NCI-H226 (cell line): ENCODE measurements around the gene GIMAP8.
"Not testable (repeated sequence)": the region's sequence is repeated elsewhere in the genome, so short reads cannot be mapped to it uniquely, and the experiment has no call there.

Experiments used
- DNase-seq: peaks from one replicate; pipeline ENCODE4 v3.0.0-alpha.2; 2015

Gene GIMAP8

DNA sequence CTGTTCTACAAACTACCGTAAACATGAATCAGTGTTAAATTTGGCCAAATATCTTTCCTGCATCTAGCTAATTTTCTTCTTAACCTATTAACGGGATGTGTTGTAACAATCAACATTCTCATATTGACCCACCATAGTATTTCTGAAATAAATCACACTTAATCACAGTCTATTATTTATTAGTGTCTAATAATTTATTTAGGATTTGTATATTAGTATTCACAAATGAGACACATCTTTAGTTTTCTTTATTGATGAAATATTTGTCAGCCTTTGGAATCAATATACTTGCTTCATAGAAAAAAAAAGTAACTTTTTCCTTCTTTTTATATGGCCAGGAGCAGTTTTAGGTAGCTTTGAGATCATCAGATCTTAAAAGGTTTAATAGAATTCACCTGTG, 68.9 kb downstream of the GIMAP8 start:
- no peak for DNase-seq

- no peak for DNase-seq
Observed at GRCh38 chr7:150520145-150520544, 69.7 kb downstream of the GIMAP8 start.

- DNase-seq, result not testable (repeated sequence)
Observed at GRCh38 chr7:150522931-150523330, 72.5 kb downstream of the GIMAP8 start.

GRCh38 chr7:150524018-150524417, 73.6 kb downstream of the GIMAP8 start:
- no peak for DNase-seq
